HepG2 (cell line): Measurements from ENCODE around the gene ALDH1L2. TPM values are rescaled to one million over a fixed set of nuclear protein-coding genes. Genes with fewer than 3 reads are reported as not detected.
A peak's percentile ranks its signal among the peaks of the same experiment; 100 is the strongest.

Experiments
- AFF4 ChIP-seq: sonication (generic); formaldehyde crosslinking; IDR thresholded peaks from 2 replicates; pipeline ENCODE4 v1.4.0; 2020; ENCODE audit warnings: missing genetic modification reagents
- FOXP4 ChIP-seq: sonication (generic); formaldehyde crosslinking; IDR thresholded peaks from 2 replicates; pipeline ENCODE4 v1.4.0; 2020; ENCODE audit warnings: missing genetic modification reagents
- GPBP1L1 ChIP-seq: sonication (generic); formaldehyde crosslinking; IDR thresholded peaks from 2 replicates; pipeline ENCODE4 v1.5.0; 2020; ENCODE audit warnings: mild to moderate bottlenecking, missing genetic modification reagents
- HHEX ChIP-seq: IDR thresholded peaks from 2 replicates; pipeline ENCODE4 v1.6.1; 2016; ENCODE audit warnings: control low read depth
- HMGXB4 ChIP-seq, 2 experiments: sonication (generic) in 1 of 2; formaldehyde crosslinking in 1 of 2; IDR thresholded peaks; 2 replicates each; pipeline versions ENCODE4 v1.4.0 to v1.6.1; 2018 to 2020; ENCODE audit warnings: missing genetic modification reagents in 2 of 2, borderline replicate concordance in 1 of 2, low read depth in 1 of 2, mild to moderate bottlenecking in 1 of 2, missing biosample characterization in 1 of 2
- KAT7 ChIP-seq: IDR thresholded peaks from 2 replicates; pipeline ENCODE4 v1.6.1; 2018; ENCODE audit warnings: borderline replicate concordance, missing compliant biosample characterization
- PAWR ChIP-seq: sonication (generic); formaldehyde crosslinking; IDR thresholded peaks from 2 replicates; pipeline ENCODE4 v1.4.0; 2020; ENCODE audit warnings: missing genetic modification reagents, mild to moderate bottlenecking, borderline replicate concordance
- PRPF4 ChIP-seq: fragments of 200-400 bp; formaldehyde crosslinking; IDR thresholded peaks from 2 replicates; pipeline ENCODE4 v1.6.1; 2016; ENCODE audit warnings: low read length, low read depth; ENCODE audit not compliant: poor library complexity, severe bottlenecking
- STAG1 ChIP-seq: sonication (generic); formaldehyde crosslinking; IDR thresholded peaks from 2 replicates; pipeline ENCODE4 v1.4.0; 2020; ENCODE audit warnings: missing genetic modification reagents
- ZFP90 ChIP-seq: sonication (generic); formaldehyde crosslinking; IDR thresholded peaks from 2 replicates; pipeline ENCODE4 v1.8.0; 2022; ENCODE audit warnings: missing genetic modification reagents, mild to moderate bottlenecking, inconsistent platforms, borderline replicate concordance
- ZNF136 ChIP-seq: sonication (generic); formaldehyde crosslinking; IDR thresholded peaks from 2 replicates; pipeline ENCODE4 v1.8.1; 2022; ENCODE audit warnings: low read depth, mild to moderate bottlenecking, moderate library complexity, missing genetic modification reagents
- ZNF550 ChIP-seq: sonication (generic); formaldehyde crosslinking; IDR thresholded peaks from 2 replicates; pipeline ENCODE4 v1.4.0; 2020; ENCODE audit warnings: mild to moderate bottlenecking, missing genetic modification reagents, borderline replicate concordance
- ZNF747 ChIP-seq: sonication (generic); formaldehyde crosslinking; IDR thresholded peaks from 2 replicates; pipeline ENCODE4 v1.8.1; 2023; ENCODE audit warnings: missing genetic modification reagents, mild to moderate bottlenecking, borderline replicate concordance
- ZXDC ChIP-seq: sonication (generic); formaldehyde crosslinking; IDR thresholded peaks from 2 replicates; pipeline ENCODE4 v1.5.0; 2020; ENCODE audit warnings: mild to moderate bottlenecking, missing genetic modification reagents
- polyA plus RNA-seq, 8 experiments: library from polyadenylated mRNA; depleted of rRNA in 3 of 8; stranded (reverse) in 7 of 8; unstranded in 1 of 8; fragments of >200 nt; fragmentation: Illumina TruSeq in 4 of 8; extraction: Trizol in 4 of 8; gene quantifications; 2 replicates each; pipeline versions ENCODE4 v1.2.1 to v1.2.3, GENCODE V29; 2011 to 2016; ENCODE audit warnings: low read depth in 4 of 8, missing spikeins in 1 of 8, mixed read lengths in 1 of 8; ENCODE audit not compliant: insufficient read depth in 1 of 8
- total RNA-seq, 5 experiments: library from RNA; depleted of rRNA; stranded (reverse); fragments of >200 nt; fragmentation: Illumina TruSeq; extraction: Trizol; gene quantifications; 2 replicates each; pipeline ENCODE4 v1.2.3, GENCODE V29; 2016; ENCODE audit warnings: low read depth in 1 of 5

Gene ALDH1L2
- total and polyA plus RNA-seq, 2 of the 13 experiments (the other 11 are each of a cell fraction or from before 2014, with no cell fraction given), result 0.40 to 4.6 TPM

- peak; percentile 61; the same call in 1 of the 2 replicates for TF ChIP-seq ZFP90 (CRISPR knock-in tag)
- TF ChIP-seq PRPF4, result no peak
- TF ChIP-seq ZNF136 (CRISPR knock-in tag), result 0 out of 2 replicates have a peak, but pooled peaks have one; percentile 23
- no peak for TF ChIP-seq AFF4
- no peak for TF ChIP-seq STAG1
- peak; percentile 94; the same call in 1 of the 2 replicates for TF ChIP-seq ZXDC (CRISPR knock-in tag)
- TF ChIP-seq ZNF747 (CRISPR knock-in tag), result peak; percentile 88; the same call in 1 of the 2 replicates
- TF ChIP-seq GPBP1L1 (CRISPR knock-in tag), result no peak
- no peak for TF ChIP-seq HHEX
- TF ChIP-seq FOXP4 (CRISPR knock-in tag), result 0 out of 2 replicates have a peak, but pooled peaks have one; percentile 22
- TF ChIP-seq ZNF550 (CRISPR knock-in tag), result no peak
- TF ChIP-seq PAWR (CRISPR knock-in tag), result 0 out of 2 replicates have a peak, but pooled peaks have one; percentile 85
- TF ChIP-seq HMGXB4 (CRISPR knock-in tag; IDR thresholded peaks at IDR 0.05; ENCODE audit: borderline replicate concordance in 1 of 2, low read depth in 1 of 2), result peak; percentile 80 to 88
- TF ChIP-seq KAT7, result peak; percentile 83; the same call in 1 of the 2 replicates
Measured at GRCh38 chr12:105107494-105108371, 23.5 kb upstream of the ALDH1L2 start, which contains the start of gene WASHC4 (continued).
